Right atrium auricular region (tissue), 2 donors: ENCODE results near the gene ANK2. TPM values are rescaled to one million over a fixed set of nuclear protein-coding genes. Genes with fewer than 3 reads are reported as not detected.

Experiments used
- DNase-seq: peaks from one replicate; pipeline ENCODE4 v3.0.0-alpha.2; 2019; ENCODE audit warnings: low spot score
- H3K27ac ChIP-seq, 2 donors: fragments of 200-600 bp; sonication (generic); 1 replicate in 1 of 2; 2 replicates in 1 of 2; pipeline ENCODE4 v1.5.1; 2016 to 2019
- H3K27me3 ChIP-seq, 2 donors: fragments of 200-600 bp; sonication (generic); one replicate each; pipeline versions ENCODE4 v1.5.1 to v1.6.0; 2017 to 2019
- H3K36me3 ChIP-seq: fragments of 200-600 bp; sonication (generic); one replicate; pipeline ENCODE4 v1.5.1; 2016
- H3K4me1 ChIP-seq, 2 donors: fragments of 200-600 bp; sonication (generic); one replicate each; pipeline versions ENCODE4 v1.5.1 to v1.6.0; 2017 to 2019
- H3K4me3 ChIP-seq, 2 donors: fragments of 200-600 bp; sonication (generic); 1 replicate in 1 of 2; 2 replicates in 1 of 2; pipeline ENCODE4 v1.5.1; 2017 to 2019; ENCODE audit warnings: mild to moderate bottlenecking in 1 of 2, moderate library complexity in 1 of 2
- H3K9me3 ChIP-seq, 2 donors: fragments of 200-600 bp; sonication (generic); one replicate each; pipeline ENCODE4 v1.5.1; 2019
- CTCF ChIP-seq, 2 donors: fragments of 200-600 bp; sonication (generic); IDR thresholded peaks; one replicate each; pipeline ENCODE4 v1.5.1; 2019; ENCODE audit warnings: antibody characterized with exemption in 2 of 2
- total RNA-seq, 2 donors: library from RNA; depleted of rRNA; stranded (reverse); fragments of >200 nt; gene quantifications; one replicate each; pipeline ENCODE4 v1.1.0, GENCODE V29; 2016

The ANK2 gene
- total RNA-seq, 2 donors from 2014 or later, result 169 to 332 TPM

DNA sequence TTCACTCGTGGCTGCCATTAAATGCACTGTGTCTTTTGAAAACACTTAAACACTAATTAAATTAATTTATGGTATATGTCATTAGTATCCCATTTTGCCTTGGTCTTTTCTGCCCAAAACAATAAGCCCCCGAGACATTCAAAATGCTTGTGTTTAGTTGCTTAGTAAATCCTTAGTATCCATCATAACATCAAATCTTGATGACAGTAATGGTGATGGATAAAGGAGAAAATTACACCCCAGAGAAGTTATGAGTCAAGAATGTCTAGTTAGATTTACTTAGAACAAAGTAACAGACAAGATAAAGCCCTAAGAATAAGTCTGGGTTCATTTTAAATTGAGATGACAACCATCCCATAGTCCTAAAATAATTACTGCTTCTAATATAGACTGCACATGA, 21.3 kb downstream of the ANK2 start:
- Histone ChIP-seq H3K4me3 (no peak overlapping the region), H3K36me3 (no peaks in the 10 kb centered on the region), H3K9me3 (no peaks in the 10 kb centered on the region), H3K4me1 (no peaks in the 10 kb centered on the region), H3K27me3 (no peaks in the 10 kb centered on the region), H3K27ac (no peak overlapping the region)
- DNase-seq, result no peak
- no peak for TF ChIP-seq CTCF (IDR thresholded peaks at IDR 0.05)

GRCh38 chr4:113071274-113071673, 21.8 kb downstream of the ANK2 start:
- no peak for DNase-seq
- no peaks in the 10 kb centered on the region for H3K4me1 ChIP-seq
- no peaks in the 10 kb centered on the region for H3K36me3 ChIP-seq
- no peaks in the 10 kb centered on the region for H3K27me3 ChIP-seq
- no peaks in the 10 kb centered on the region for H3K9me3 ChIP-seq
- H3K27ac ChIP-seq, result no peak overlapping the region
- no peak overlapping the region for H3K4me3 ChIP-seq
- no peak for TF ChIP-seq CTCF (IDR thresholded peaks at IDR 0.05)

- H3K27me3 ChIP-seq, result no peaks in the 10 kb centered on the region
- TF ChIP-seq CTCF (IDR thresholded peaks at IDR 0.05), result no peak
These were observed 22.4 kb downstream of the ANK2 start for GRCh38 chr4:113071805-113072204.

DNA sequence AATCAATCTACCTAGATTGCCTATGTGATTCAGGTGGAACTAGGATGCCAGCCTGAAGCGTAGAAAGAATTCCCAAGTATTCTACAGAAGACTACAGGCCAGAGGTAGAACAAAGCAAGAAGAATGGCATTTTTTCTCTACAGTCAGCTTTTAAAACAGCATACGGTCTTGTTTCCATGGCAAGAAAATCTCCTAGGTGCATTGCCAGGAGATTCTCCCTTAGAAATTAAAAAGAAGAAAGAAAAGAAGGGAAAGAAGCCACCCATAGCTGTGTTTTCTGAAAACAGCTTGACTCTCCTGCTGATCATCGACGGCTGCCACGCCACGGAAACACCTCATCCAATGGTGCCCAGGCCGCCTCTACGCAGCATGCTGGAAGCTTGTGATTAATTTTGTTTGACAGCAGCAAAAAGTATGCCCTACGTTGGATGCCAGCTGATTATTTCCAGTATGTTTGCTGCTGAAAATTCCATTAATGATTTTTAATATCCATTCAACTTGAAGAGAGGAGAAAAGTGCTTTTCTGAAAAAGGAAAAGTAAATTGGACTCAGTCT, 24.1 kb downstream of the ANK2 start:
- DNase-seq, result no peak
- Histone ChIP-seq H3K27ac (no peak overlapping the region), H3K4me1 (no peaks in the 10 kb centered on the region), H3K9me3 (no peaks in the 10 kb centered on the region), H3K4me3 (no peak overlapping the region), H3K36me3 (no peaks in the 10 kb centered on the region), H3K27me3 (no peaks in the 10 kb centered on the region)
- TF ChIP-seq CTCF (IDR thresholded peaks at IDR 0.05), result no peak

More at GRCh38 chr4:113071805-113072204, 22.4 kb downstream of the ANK2 start:
- H3K36me3 ChIP-seq, result no peaks in the 10 kb centered on the region
- H3K27ac ChIP-seq, result no peak overlapping the region
- no peaks in the 10 kb centered on the region for H3K4me1 ChIP-seq
- H3K4me3 ChIP-seq, result no peak overlapping the region
- DNase-seq, result no peak
- no peaks in the 10 kb centered on the region for H3K9me3 ChIP-seq

GRCh38 chr4:113077575-113077974, 28.1 kb downstream of the ANK2 start:
- DNase-seq, result no peak
- no peaks in the 10 kb centered on the region for H3K9me3 ChIP-seq
- H3K36me3 ChIP-seq, result no peaks in the 10 kb centered on the region
- no peak overlapping the region for H3K27ac ChIP-seq
- no peak for TF ChIP-seq CTCF (IDR thresholded peaks at IDR 0.05)
- no peak overlapping the region for H3K4me3 ChIP-seq
- H3K4me1 ChIP-seq, result no peaks in the 10 kb centered on the region
- H3K27me3 ChIP-seq, result no peaks in the 10 kb centered on the region

- no peaks in the 10 kb centered on the region for H3K4me1 ChIP-seq
- TF ChIP-seq CTCF (IDR thresholded peaks at IDR 0.05), result no peak
- H3K9me3 ChIP-seq, result no peaks in the 10 kb centered on the region
- H3K27me3 ChIP-seq, result no peaks in the 10 kb centered on the region
- H3K36me3 ChIP-seq, result no peaks in the 10 kb centered on the region
- H3K4me3 ChIP-seq, result no peak overlapping the region
- no peak overlapping the region for H3K27ac ChIP-seq
- no peak for DNase-seq
These were observed 28.6 kb downstream of the ANK2 start for GRCh38 chr4:113078066-113078465.
